ENCODE data around the gene SKAP1.

GRCh38 chr17:48465884-48466283 lies 35.9 kb upstream of the SKAP1 start:
- TF ChIP-seq EZH2 (IDR thresholded peaks at IDR 0.05; ENCODE audit: low read depth) (no peak), CTCF (conservative IDR thresholded peaks at IDR 0.05) (no peak)
